ENCODE measurements around the gene NTNG1.
A peak's percentile ranks its signal among the peaks of the same experiment; 100 is the strongest.

Gene NTNG1

GRCh38 chr1:107254306-107254705 is 113.5 kb downstream of the NTNG1 start:
- no peaks in the 10 kb centered on the region for H3K36me3 ChIP-seq (ENCODE audit: insufficient read depth, low read length)
- no peaks in the 10 kb centered on the region for H3K9me3 ChIP-seq (ENCODE audit: insufficient read depth, low read length, severe bottlenecking)
- H3K4me2 ChIP-seq (ENCODE audit: insufficient read depth, low read length): no peak overlapping the region
- no peak overlapping the region for H3K4me3 ChIP-seq (ENCODE audit: low read depth in 1 of 2, low read length in 2 of 2)
- H3K9ac ChIP-seq (ENCODE audit: low read depth, low read length): no peak overlapping the region
- H3K27ac ChIP-seq (ENCODE audit: low read length): no peak overlapping the region
- TF ChIP-seq CTCF (IDR thresholded peaks at IDR 0.05; ENCODE audit: borderline replicate concordance, extremely low read depth, low read length, poor library complexity, severe bottlenecking) (no peak), EZH2 (IDR thresholded peaks at IDR 0.05; ENCODE audit: borderline replicate concordance, low read depth, low read length, severe bottlenecking) (no peak)
- no peaks in the 10 kb centered on the region for H4K20me1 ChIP-seq (ENCODE audit: insufficient read depth, low read length)
- no peak for DNase-seq
- no peak for ATAC-seq (ENCODE audit: insufficient read depth, low read depth)
- no peak overlapping the region; the same call in 1 of the 2 replicates for H2AFZ ChIP-seq (ENCODE audit: low read depth, low read length)
- H3K4me1 ChIP-seq (ENCODE audit: insufficient read depth, low read length): peaks cover 48% of the 10 kb centered on the region
- no peaks in the 10 kb centered on the region for H3K27me3 ChIP-seq (ENCODE audit: insufficient read depth, low read length, poor library complexity)
- H3K79me2 ChIP-seq (ENCODE audit: insufficient read depth, low read length): no peaks in the 10 kb centered on the region

GRCh38 chr1:107255469-107255868 is 114.6 kb downstream of the NTNG1 start:
- Histone ChIP-seq H3K4me1 (ENCODE audit: insufficient read depth, low read length) (peaks cover 36% of the 10 kb centered on the region), H3K4me2 (ENCODE audit: insufficient read depth, low read length) (no peak overlapping the region), H2AFZ (ENCODE audit: low read depth, low read length) (no peak overlapping the region), H3K79me2 (ENCODE audit: insufficient read depth, low read length) (no peaks in the 10 kb centered on the region), H3K4me3 (ENCODE audit: low read depth in 1 of 2, low read length in 2 of 2) (no peak overlapping the region), H3K36me3 (ENCODE audit: insufficient read depth, low read length) (no peaks in the 10 kb centered on the region), H4K20me1 (ENCODE audit: insufficient read depth, low read length) (no peaks in the 10 kb centered on the region), H3K27me3 (ENCODE audit: insufficient read depth, low read length, poor library complexity) (no peaks in the 10 kb centered on the region), H3K9me3 (ENCODE audit: insufficient read depth, low read length, severe bottlenecking) (no peaks in the 10 kb centered on the region), H3K9ac (ENCODE audit: low read depth, low read length) (no peak overlapping the region), H3K27ac (ENCODE audit: low read length) (no peak overlapping the region)
- DNase-seq (no peak), ATAC-seq (ENCODE audit: insufficient read depth, low read depth) (no peak)
- TF ChIP-seq EZH2 (IDR thresholded peaks at IDR 0.05; ENCODE audit: borderline replicate concordance, low read depth, low read length, severe bottlenecking): no peak
- TF ChIP-seq CTCF (IDR thresholded peaks at IDR 0.05; ENCODE audit: borderline replicate concordance, extremely low read depth, low read length, poor library complexity, severe bottlenecking): no peak

- H3K27me3 ChIP-seq (ENCODE audit: insufficient read depth, low read length, poor library complexity): no peaks in the 10 kb centered on the region
- no peak overlapping the region for H3K9ac ChIP-seq (ENCODE audit: low read depth, low read length)
- no peak for TF ChIP-seq CTCF (IDR thresholded peaks at IDR 0.05; ENCODE audit: borderline replicate concordance, extremely low read depth, low read length, poor library complexity, severe bottlenecking)
- no peak for TF ChIP-seq EZH2 (IDR thresholded peaks at IDR 0.05; ENCODE audit: borderline replicate concordance, low read depth, low read length, severe bottlenecking)
- no peaks in the 10 kb centered on the region for H4K20me1 ChIP-seq (ENCODE audit: insufficient read depth, low read length)
- no peak overlapping the region for H3K4me3 ChIP-seq (ENCODE audit: low read depth in 1 of 2, low read length in 2 of 2)
- no peaks in the 10 kb centered on the region for H3K79me2 ChIP-seq (ENCODE audit: insufficient read depth, low read length)
- peaks cover 18% of the 10 kb centered on the region for H3K4me1 ChIP-seq (ENCODE audit: insufficient read depth, low read length)
- no peaks in the 10 kb centered on the region for H3K36me3 ChIP-seq (ENCODE audit: insufficient read depth, low read length)
- ATAC-seq (ENCODE audit: insufficient read depth, low read depth): peak; percentile 70; the same call in 1 of the 3 replicates
- no peak for DNase-seq
- H2AFZ ChIP-seq (ENCODE audit: low read depth, low read length): no peak overlapping the region
- H3K9me3 ChIP-seq (ENCODE audit: insufficient read depth, low read length, severe bottlenecking): no peaks in the 10 kb centered on the region
- H3K4me2 ChIP-seq (ENCODE audit: insufficient read depth, low read length): no peak overlapping the region
- no peak overlapping the region; the same call in 1 of the 2 replicates for H3K27ac ChIP-seq (ENCODE audit: low read length)
Measured at GRCh38 chr1:107262467-107263286, 121.8 kb downstream of the NTNG1 start.

Measured in DND-41 (cell line).